Adrenal gland (tissue), 5 donors: ENCODE measurements around the gene THRSP.

Experiments
- POLR2A ChIP-seq, 2 donors: fragments of 450-650 bp; IDR thresholded peaks; one replicate each; pipeline ENCODE4 v1.6.1; 2017; ENCODE audit warnings: antibody characterized with exemption in 2 of 2, mild to moderate bottlenecking in 2 of 2, moderate library complexity in 1 of 2
- TF ChIP-seq, protein P1 (sequence below), 6 experiments: fragments of 450-650 bp in 4 of 6; fragments of 200-600 bp in 2 of 6; sonication (generic) in 1 of 6; IDR thresholded peaks; 1 replicate in 5 of 6; 2 replicates in 1 of 6; pipeline versions ENCODE4 v1.5.1 to v1.8.0; 2016 to 2021; ENCODE audit warnings: antibody characterized with exemption in 6 of 6, mild to moderate bottlenecking in 2 of 6, moderate library complexity in 1 of 6
- donor health status: DM: no; HTN: no; CAD: no.

DNA sequence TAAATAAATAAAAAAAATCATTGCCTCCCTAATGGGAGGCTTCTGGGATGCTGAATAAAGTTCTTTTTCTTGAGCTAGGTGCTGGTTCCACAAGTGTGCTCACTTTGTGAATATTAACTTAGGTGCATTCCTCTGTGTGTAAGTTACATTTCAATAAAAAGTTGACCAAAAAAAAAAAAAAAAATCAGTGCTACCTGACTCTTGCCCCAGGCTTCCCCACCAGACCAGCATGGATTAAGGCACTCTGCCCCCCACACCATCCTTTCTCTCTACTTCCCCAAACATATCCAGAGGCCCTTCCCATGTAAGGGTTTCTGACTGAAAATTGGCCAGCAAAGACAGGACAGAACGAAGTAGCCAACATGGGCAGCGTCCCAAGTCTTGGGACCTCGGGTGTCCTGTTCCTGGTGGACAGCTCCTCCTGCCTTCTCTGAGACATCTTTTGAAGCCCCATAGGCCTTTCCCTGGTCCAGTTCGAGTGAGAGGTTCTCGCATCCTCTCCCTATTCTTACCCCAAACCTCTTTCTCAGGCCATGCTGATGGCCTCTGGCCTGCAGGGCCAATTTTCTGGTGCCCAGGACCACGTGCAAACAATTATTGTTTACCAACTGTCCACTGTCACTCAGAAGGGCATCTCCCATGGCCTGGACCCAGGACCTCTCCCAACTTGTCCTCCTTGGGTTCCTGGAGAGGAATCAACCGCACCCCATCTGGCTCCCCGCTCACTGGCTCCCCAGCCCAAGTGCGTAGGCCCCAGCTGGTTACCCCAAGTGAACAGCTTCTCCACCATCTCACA lies 25.6 kb upstream of the THRSP start:
- TF ChIP-seq, protein P1, sequence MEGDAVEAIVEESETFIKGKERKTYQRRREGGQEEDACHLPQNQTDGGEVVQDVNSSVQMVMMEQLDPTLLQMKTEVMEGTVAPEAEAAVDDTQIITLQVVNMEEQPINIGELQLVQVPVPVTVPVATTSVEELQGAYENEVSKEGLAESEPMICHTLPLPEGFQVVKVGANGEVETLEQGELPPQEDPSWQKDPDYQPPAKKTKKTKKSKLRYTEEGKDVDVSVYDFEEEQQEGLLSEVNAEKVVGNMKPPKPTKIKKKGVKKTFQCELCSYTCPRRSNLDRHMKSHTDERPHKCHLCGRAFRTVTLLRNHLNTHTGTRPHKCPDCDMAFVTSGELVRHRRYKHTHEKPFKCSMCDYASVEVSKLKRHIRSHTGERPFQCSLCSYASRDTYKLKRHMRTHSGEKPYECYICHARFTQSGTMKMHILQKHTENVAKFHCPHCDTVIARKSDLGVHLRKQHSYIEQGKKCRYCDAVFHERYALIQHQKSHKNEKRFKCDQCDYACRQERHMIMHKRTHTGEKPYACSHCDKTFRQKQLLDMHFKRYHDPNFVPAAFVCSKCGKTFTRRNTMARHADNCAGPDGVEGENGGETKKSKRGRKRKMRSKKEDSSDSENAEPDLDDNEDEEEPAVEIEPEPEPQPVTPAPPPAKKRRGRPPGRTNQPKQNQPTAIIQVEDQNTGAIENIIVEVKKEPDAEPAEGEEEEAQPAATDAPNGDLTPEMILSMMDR (IDR thresholded peaks at IDR 0.05) = no peak
- no peak for TF ChIP-seq POLR2A (IDR thresholded peaks at IDR 0.05)
